Measurements from ENCODE around the gene SARS2.
"Not testable (repeated sequence)": the region's sequence is repeated elsewhere in the genome, so short reads cannot be mapped to it uniquely, and the experiment has no call there.

SARS2 gene, protein sequence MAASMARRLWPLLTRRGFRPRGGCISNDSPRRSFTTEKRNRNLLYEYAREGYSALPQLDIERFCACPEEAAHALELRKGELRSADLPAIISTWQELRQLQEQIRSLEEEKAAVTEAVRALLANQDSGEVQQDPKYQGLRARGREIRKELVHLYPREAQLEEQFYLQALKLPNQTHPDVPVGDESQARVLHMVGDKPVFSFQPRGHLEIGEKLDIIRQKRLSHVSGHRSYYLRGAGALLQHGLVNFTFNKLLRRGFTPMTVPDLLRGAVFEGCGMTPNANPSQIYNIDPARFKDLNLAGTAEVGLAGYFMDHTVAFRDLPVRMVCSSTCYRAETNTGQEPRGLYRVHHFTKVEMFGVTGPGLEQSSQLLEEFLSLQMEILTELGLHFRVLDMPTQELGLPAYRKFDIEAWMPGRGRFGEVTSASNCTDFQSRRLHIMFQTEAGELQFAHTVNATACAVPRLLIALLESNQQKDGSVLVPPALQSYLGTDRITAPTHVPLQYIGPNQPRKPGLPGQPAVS

DNA sequence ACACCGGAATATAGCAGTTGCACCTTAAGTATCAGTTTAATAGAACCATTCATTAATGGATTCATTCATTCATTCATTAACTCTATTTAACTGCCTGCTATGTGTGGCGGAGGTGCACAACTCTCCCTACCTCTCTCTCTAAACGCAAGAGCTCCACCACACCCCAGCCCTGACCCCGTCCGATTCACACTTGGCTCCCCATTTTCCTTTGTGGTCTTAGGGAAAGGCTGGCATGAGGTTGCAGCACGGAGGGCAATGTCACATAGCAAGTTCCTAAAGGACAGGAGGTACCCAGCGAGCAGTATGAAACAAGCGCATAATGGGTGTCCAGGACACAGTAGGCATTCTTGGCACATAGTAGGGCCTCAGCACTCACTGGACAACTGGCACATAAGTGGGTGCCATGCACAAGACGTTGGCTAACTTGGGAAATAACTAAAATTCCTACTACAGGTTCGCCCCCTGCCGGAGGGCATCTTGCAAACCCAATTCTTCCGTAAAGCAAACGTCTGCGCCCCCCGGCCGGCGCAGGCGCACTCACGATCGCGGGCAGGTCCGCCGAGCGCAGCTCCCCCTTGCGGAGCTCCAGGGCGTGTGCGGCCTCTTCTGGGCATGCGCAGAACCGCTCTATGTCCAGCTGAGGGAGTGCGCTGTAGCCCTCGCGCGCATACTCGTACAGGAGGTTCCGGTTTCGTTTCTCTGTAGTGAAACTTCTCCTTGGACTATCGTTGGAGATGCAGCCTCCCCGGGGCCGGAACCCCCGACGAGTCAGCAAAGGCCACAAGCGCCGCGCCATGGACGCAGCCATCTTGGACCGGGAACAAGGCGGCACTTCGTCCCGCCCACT lies at the start of gene SARS2:
TSS of gene SARS2 (minus strand) at position 835 of the 847 bp plus-strand sequence. CDS start at position 808, 27 bp downstream.
- DNase-seq: peak; percentile 95

DNA sequence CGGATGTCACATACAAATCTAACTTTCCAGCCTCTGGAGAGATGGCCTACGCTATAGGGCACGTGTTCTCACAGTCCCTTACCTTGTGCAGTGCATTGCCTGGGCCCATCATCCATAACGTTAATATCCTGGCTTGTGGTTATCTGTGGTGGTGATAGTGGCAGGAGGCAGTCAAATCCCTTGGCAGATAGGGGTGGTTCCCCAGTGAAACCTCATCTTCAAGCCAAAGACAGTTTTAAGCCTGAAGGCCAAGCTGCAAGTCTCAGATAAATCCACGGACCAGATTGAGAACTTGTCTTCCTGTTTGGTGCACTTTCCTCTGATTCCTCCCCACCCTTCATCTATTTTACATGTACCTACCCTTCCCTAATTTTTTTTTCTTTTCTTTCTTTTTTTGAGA lies 49.2 kb upstream of the SARS2 start:
- no peak for DNase-seq

DNA sequence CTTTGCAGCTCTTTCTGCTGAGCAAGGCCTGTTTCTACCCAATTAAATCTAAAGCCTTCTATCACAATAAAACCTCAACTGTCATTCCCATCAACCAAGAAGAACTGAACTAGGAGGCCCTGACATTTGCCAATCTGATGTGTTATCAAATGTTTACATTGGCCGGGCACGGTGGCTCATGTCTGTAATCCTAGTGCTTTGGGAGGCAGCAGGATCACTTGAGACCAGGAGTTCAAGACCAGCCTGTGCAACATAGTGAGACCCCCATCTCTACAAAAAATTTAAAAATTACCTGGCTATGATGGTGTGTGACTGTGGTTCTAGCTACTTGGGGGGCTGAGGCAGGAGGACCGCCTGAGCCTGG lies 47.7 kb upstream of the SARS2 start:
- no peak for DNase-seq

DNA sequence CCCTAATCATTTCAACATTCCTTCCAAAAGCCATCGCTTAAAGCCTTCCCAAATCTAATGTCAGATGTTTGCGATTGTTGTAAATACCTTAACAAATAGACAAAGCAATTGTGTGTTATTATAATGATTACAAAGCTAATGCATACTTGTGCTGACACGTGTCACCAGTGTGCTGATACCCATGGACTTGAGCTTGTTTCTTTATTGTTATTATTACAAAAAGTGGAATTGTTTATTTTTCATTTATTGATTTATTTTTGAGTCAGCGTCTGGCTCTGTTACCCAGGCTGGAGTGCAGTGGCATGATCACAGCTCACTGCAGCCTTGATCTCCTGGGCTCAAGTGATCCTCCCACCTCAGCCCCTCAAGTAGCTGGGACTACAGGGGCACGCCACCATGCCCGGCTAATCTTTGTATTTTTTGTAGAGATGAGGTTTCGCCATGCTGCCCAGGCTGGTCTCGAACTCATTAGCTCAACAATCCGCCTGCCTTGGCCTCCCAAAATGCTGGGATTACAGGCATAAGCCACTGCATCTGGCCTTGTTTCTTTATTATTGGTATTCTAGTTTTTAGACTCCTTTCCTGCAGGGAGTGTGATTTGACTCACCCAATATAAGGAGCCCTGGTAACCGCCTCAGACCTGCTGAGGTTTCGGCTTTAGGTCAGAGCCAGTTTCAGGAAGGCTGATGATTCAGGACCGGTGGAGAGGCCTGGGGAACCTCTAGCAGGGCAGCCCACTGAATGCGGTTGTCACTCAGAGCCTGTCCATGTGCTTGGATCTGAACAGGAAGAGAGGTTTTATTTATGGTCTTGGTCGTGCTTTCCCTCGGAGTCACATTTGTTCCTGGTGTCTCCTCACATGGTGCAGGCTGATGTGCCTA lies 47.1 kb upstream of the SARS2 start:
- DNase-seq: peak; percentile 98

DNA sequence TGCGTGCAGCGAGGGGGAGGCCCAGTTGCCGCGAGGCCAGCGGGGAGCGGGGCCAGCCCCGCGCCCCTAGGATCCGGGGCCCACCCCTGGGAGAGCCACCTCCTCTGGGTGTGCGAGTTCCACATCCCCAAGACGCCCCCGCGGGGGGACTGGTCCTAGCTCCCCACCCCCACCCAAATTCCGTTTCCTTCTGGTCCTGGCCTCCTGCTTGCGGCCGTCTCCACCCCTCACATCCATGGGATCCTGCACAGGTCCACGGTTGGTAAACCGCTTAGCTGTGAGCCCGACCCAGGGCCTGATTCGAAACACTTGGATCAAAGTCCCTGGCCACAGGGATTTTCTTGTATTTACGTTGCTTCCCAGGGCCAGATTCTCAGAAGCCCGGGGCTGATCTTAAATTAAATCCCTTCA lies 45.3 kb upstream of the SARS2 start:
- DNase-seq: no peak

DNA sequence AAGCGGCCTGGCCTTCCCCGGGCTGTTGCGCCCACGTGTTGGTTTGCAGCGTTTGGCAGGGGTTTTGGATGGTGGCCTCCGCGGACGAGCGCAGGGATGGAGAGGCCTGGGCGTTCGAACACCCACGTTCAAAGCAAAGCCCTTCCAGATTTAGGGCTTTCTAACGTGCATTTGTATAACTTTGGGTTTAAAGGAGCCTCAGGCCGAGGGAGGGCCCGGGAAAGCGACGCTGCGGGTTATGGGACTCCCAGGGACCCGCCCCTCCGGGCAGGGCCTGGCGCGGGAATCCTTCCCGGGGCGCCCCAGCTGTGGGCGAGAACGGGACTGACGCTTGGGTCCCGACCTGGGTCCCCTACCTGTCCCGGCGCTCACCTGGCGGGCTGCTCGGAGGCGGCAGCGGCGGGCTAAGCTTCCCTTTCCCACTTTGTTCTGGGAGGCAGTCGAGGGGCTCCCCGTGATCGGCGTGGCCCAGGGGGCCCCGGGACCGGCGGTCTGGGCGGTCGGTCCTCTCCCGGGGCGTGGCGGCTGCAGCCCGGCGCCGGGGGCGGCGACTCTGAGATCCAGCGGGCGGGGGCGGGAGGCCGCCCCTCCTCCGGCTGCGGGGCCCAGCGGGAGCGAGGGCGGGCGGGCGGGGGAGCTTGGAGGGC lies 44.8 kb upstream of the SARS2 start, which contains the start of gene FBXO17:
TSS of gene FBXO17 (minus strand) at position 529 of the 647 bp plus-strand sequence. CDS start 25,423 bp downstream, outside the sequence.
- no peak for DNase-seq

DNA sequence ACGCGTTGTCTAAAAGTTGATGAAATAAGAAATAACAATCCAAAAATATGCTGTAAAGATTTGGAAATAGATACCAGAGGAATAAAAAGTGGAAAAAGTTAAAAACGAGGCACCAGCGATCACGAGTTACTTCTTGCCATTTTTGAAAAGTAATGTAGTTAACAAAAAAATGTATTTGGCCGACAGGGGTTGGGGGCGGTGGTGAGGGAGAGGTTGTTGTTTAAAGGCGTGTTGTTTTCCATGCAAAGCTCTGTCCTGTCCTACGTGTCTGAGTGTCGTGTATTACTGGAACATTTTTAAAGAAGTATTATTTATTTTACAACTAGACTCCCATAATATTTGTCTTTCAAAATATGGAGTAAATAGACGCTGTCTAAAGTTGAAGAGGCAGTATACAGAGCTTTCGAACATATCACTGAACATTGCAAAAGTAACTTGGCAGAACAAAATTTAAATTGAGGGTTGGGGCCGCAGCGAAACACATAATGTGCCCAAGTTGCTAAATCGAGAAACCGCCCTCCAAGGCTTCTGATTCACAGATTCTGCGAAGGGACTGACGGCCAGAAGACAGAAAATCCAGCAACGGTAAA lies 44.2 kb upstream of the SARS2 start:
- DNase-seq: no peak

DNA sequence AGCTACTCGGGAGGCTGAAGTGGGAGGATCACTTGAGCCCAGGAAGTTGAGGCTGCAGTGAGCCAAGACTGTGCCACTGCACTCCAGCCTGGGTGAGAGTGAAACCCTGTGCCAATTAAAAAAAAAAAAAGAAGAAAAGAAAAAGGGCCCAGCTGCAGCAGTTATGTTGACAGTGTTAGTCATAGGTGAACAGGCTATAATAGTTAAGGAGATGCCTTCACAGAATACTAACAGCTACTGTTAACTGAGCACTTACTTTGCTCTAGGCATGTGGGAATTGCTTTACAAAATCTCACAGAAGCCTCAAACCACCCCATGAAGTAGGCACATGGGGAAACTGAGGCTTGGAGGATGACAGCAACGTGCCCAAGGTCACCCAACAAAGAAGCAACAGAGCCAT lies 41.1 kb upstream of the SARS2 start:
- no peak for DNase-seq

DNA sequence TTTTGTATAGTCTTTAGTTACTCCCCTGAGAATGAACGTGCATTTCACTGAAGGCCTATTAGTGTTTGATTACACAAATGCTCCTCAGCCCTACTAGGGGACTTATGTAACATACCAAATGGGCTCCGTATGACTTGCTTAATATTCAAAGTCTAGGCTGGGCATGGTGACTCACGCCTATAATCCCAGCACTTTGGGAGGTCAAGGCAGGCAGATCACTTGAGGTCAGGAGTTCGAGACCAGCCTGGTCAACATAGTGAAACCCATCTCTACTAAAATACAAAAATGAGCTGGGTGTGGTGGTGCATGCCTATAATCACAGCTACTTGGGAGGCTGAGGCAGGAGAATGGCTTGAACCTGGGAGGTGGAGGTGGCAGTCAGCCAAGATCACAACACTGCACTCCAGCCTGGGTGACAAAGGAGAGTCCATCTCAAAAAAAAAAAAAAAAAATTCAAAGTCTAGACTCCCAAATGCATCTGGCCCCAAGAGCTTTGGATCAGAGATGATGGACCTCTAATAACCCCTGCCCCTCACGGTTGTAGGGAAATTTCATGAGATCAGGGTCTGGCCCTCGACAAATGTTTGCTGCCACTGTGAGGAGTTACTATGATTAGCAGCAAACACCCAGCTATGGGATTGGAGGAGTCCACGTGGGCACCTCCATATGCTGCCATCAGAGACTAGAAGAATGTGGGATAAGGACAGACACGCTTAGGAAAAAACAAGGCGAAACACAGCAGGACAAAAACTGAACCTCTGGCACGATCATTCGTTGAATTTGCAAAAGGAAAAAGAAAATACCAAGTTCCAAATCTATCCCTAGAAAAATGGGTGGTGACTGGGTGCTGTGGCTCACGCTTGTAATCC lies 40.3 kb upstream of the SARS2 start:
- no peak for DNase-seq

DNA sequence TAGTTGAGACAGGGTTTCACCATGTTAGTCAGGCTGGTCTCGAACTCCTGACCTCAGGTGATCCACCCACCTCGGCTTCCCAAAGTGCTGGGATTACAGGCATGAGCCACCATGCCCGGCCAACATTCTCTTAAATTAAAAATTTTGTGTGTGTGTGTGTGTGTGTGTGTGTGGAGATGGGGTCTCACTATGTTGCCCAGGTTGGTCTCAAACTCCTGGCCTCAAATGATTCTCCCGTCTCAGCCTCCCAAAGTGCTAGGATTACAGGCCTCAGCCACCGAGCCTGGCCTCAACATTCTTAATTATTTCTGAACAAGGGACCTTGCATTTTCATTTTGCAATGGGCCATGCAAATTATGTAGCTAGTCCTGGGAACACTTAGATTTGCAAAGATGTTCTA lies 35.6 kb upstream of the SARS2 start:
- not testable (repeated sequence) for DNase-seq

DNA sequence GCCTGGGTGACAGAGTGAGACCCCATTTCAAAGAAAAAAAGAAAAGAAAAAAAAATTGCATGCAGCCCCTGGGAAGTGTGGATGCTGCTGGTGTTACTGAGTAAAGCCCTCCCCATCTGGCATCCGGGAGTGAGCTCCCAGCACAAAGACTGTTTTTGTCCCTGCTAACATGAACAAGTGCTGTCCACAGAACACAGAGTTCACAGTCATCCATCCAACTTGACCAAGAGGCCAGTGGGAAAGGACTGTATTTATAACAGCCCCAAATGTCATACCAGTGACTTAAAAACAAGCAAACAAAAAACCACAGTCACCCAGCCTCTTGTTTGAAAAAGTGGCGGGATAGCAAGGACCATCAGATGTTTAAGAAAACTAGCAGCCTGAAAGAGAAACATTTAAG lies 34.2 kb upstream of the SARS2 start:
- DNase-seq: no peak

DNA sequence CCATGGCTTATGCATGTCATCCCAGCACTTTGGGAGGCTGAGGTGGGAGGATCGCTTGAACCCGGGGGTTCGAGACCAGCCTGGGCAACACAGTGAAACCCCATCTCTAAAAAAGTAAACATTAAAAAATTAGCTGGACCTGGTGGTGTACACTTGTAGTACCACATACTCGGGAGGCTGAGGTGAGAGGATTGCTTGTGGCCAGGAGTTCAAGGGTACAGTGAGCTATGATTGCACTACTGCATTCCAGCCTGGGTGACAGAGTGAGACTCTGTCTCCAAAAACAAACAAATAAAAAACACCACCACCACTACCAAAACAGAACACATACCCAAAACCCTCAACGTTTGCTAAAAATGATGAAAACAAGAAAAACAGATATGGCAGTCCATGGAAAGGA lies 29.1 kb upstream of the SARS2 start:
- no peak for DNase-seq

DNA sequence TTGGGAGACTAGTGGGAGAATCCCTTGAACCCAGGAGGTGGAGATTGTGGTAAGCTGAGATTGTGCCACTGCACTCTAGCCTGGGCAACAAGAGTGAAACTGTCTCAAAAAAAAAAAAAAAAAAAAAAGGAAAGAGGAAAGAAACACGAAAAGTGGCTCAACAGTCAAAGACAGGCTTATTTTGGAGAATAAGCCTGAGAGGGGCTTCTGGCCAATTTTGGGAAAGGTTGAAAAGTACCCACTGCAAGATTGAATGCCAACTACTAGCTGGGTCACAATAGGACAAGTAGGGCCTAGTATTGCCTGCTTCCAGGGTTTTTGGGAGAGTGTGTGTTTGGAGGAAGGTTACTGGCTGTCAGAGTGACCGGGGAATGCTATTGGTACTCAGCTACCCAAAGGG lies 27.7 kb upstream of the SARS2 start:
- no peak for DNase-seq

DNA sequence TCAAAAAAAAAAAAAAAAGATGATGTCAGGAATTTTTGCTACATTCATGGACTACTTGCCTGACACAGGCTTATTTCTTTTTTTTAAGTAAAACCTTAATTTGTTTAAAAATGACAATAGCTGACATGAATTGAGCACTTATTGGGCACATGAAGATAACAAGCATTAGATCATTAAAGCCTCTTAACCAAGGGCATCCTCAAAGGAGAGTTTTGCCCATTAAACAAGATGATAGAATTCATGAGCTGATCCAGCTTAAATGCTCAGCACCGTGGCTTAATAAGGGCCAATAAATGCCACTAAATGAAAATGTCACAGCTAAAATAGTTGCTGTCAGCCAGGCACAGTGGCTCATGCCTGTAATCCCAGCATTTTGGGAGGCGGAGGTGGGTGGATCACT lies 25.7 kb upstream of the SARS2 start:
- DNase-seq: no peak

DNA sequence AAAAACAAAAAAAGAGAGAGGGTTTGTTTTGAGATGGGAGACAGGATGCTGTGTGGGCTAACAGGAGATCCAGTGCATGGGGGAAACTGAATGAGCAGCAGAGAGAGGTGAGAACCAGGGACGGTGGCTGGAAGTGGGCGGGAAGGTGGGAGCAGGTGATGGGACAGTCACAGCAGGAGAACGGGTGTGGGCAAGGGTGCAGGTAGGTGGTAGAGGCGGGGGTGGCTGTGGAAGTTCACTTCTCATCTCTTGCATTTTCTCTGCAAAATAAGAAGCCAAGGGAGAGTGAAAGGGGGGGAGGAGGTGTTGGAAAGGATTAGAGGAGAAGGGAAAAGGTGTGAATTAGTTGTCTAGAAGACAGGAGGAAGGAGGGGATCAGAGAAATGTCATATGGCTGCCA lies 23.1 kb upstream of the SARS2 start:
- DNase-seq: no peak

DNA sequence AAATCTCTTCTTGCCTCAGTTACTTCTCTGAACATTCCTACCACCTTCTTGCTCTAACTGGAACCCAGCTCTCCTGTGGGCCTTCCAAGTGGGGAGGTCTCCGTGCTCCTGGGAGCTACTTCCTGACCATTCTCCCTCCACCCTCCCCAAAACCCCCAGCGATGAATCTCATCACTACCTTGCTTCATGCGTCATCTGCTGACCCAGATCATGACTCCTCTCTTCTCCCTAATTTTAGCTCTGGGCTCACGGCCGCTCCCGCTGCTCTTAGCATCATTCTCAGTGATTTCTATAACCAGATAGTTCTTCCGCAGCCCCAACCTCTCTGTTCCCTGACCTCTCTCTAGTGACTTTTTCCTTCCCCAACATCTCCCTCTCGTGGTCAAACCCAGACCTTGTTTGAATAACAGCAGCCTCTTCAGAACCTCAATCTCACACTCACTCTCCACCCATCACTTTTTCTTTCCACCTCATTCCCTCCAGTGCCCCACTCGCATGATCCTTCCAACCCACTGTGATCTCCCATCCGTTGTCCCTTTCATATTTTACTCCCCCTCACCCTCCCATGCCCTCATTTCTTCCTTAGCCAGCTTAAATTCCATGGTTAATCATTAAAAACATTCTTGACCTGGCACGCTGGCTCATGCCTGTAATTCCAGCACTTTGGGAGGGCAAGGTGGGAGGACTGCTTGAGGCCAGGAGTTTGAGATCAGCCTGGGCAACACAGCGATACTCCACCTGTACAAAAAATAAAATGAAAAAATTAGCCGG lies 22.0 kb upstream of the SARS2 start:
- peak; percentile 61 for DNase-seq

DNA sequence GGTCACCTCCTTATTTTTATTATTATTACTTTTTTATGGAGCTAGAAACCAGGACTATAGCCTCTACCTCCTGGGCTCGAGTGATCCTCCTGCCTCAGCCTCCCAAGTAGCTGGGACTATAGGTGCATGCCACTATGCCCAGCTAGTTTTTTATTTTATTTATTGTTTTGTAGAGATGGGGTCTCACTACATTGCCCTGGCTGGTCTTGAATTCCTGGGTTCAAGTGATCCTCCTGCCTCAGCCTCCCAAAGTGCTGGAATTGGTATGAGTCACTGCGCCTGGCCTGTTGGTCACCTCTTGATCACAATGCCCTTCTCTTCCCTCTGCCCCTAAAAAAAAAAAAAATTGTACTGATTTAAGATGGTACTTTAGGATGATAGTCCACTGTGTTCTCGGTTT lies 20.6 kb upstream of the SARS2 start:
- DNase-seq: no peak

DNA sequence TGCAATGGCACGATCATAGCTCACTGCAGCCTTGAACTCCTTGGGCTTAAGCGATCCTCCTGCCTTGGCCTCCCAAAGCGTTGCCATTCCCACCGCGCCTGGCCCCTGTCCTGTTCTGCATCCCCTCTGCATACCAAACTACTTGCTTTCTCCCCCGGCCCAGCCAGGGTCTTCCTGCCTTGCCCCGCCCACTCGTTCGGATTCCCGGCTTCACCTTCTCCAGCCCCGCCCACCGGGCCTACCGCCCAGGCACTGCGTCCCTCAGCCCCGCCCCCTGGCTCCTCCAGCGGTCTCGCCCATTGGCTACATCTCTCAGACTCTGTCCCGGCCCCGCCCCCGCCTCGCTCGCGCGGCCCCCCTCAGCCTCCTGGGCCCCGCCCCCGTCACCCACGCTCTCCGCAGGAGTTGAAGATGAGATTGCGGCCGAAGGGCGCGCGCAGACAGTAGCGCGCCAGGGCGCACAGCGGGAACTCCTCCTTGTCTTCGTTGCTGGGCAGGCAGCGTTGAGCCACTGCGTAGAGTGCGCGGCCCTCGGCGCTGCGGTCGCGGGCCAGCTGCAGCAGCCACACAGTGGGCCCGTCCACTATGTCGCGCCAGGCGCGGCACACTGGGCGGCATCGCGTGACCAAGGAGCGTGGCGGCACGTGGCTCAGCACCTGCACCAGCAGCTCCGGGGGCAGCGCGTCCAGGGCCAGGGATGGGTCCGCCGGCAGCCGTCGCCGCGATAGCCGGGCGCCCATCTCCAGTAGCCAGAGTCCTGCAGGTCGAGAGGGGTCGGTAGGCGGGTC lies 19.2 kb upstream of the SARS2 start:
- DNase-seq: peak; percentile 87
